IPS-NIHi7 (cell line): ENCODE results near the gene HDHD2.
A peak's percentile ranks its signal among the peaks of the same experiment; 100 is the strongest.
"Not testable (repeated sequence)": the region's sequence is repeated elsewhere in the genome, so short reads cannot be mapped to it uniquely, and the experiment has no call there.

Source experiments
- DNase-seq: peaks from one replicate; pipeline ENCODE4 v3.0.0; 2012; ENCODE audit warnings: mixed read lengths; ENCODE audit errors: extremely low spot score

HDHD2 gene, protein sequence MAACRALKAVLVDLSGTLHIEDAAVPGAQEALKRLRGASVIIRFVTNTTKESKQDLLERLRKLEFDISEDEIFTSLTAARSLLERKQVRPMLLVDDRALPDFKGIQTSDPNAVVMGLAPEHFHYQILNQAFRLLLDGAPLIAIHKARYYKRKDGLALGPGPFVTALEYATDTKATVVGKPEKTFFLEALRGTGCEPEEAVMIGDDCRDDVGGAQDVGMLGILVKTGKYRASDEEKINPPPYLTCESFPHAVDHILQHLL

DNA sequence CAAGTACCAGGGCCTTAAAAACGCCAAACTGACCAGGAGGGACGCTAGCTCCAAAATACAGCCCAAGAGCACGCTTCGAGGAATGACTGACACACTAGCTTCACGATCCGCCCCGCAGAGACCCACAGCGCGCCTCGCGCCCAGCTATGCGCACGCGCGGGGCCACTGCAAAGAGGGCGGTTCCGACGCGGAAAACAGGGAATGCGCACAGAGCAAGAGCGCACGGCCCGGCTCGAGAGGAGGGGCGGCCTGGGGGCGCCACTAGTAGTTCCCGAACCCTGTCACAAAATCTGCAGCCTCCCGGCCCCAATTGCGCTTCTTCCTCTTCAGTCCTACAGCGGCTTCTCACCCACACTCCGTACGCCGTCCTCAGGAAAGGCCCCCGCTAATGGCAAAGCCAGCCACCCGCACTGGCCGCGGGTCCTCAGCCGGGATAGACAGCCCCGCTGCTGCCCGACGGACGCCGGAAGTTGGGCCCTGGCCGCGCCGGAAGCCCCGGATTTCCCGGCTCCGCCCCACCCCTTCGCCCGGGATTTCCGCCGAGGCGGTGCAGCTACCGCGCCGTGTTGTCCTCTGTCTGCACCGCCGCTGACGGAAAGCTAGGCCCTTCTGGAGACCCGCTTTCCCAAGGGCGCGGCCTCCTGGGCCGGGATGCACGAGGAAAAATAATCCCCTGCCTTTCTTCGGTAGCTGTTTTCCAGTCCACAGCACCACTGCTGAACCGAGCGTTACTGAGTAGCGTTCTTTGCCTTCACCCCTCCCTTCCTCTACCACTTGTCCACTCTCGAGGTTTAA lies at the start of gene HDHD2:
Gene HDHD2 (minus strand): TSS at position 472 of the 795 bp plus-strand sequence. CDS start 14,061 bp downstream, outside the sequence.
- peak; percentile 89 for DNase-seq

DNA sequence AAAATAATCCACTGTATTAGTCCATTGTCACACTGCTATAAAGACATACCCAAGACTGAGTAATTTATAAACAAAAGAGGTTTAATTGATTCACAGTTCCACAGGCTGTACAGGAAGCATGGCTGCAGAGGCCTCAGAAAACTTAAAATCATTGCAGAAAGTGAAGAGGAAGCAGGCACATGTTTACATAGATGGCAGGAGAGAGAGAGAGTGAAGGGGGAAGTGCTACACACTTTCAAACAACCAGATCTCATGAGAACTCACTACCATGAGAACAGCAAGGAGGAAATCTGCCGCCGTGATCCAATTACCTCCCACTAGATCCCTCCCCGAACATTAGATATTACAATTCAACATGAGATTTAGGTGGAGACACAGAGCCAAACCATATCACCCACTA lies 45.7 kb upstream of the HDHD2 start:
- DNase-seq, result not testable (repeated sequence)

DNA sequence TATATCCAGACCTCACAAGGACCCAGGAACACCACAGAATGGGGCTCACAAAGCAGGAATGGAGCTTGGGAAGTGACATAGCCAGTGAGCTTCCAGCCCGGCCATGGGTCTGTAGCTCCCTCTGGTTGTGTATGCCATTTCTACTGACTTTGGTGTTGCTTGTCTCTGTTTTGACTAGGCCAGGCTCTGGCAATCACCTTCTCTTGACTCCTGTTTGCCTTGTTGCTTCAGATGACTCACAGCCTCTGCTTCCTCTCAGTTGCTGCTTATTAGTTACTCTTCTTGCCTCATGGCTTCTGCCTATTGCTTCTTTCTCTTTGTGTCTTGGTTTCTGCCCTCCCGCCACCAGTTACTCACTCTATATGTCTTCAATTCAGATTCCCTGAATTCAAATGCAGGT lies 41.7 kb upstream of the HDHD2 start:
- peak; percentile 16 for DNase-seq

DNA sequence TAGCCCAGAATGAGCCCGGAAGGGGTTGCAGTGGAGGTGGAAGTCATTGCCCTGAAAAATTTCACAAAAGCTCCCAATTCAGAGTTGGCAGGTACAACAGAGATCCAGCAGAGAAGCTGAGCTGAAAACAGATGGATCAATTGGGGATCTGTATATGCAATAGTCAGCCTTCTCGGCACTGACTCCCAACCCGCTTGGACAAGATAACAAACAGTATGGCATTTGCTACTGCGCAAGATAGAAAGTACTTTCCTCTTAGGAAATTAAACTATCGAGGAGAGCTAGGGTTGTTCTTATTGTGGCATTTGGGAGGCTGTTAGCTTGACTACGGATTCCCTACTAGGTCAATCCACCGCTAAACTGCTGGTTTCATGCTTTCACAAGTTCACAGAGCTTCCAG lies 37.4 kb upstream of the HDHD2 start:
- DNase-seq, result no peak

DNA sequence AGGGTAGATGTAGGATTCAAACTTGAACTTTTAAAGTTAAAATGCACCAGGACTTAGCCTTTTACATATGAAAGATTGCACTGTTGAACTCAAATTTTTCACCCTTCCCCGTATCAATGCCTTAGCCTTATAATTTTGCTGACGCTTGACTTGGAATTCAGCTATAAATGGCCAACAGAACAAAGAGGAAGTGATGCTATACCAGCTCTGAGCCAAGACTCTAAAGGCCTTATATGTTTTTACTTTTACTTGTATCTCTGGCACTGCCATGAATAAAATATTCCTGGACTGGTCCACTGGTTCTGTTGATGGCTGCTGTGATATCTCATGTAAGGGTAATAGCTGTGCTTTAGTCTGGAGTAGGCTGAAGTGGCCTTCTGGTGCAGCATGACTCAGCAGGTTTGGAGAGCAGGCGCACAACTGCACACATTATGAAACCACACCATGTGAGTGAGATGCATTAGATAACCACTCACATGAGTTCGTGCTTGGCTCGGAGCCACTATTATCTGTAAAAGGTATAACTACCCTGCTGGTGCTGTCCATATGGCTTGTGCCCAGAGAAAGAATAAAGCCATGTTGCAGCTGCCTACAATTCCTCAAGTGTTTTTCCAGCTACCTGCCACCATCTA lies 34.2 kb upstream of the HDHD2 start:
- DNase-seq, result no peak

DNA sequence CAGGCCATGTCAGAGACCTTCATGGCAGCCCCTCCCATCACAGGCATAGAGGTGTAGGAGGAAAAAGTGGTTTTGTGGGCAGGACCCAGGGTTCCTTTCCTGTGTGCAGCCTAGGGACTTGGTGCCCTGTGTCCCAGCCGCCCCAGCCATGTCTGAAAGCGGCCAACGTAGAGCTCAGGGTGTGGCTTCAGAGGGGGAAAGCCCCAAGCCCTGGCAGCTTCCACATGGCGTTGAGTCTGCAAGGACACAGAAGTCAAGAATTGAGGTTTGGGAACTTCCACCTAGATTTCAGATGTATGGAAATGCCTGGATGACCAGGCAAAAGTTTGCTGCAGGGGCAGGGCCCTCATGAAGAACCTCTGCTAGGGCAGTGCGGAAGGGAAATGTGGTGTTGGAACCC lies 31.9 kb upstream of the HDHD2 start:
- DNase-seq, result not testable (repeated sequence)

DNA sequence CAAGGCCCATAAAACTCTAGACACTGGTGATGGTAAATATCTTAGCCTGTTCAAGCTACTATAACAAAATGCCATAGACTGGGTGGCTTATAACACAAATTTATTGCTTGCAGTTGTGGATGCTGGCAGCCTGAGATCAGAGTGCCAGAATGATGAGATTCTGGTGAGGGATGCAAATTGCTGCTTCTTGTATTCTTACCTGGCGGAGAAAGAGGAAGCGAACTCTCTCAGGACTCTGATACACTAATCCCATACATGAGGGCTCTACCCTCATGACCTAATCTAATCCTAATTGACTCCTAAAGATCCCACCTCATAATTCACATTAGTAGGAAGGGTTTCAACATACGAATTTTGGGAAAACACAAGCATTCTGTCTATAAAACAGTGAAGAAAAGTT lies 30.5 kb upstream of the HDHD2 start:
- DNase-seq, result no peak

DNA sequence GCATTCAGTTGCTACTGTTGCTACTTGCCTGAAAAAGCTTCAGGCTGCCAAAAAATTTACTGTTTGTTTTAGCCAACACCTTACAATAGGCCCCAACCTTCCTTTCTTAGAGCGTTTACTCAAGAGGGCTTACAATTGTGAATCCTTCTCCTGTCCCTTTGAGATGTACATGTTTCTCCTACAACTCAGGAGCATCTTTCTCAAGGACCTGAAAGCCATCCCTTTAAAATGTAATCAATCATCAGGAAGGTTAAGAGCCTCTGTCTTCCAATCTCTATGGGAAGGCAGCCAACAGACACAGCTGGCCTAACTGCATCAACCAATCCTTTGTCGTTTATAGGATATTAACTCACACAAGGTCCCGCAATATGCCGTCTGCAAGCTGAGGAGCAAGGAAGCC lies 29.2 kb upstream of the HDHD2 start:
- no peak for DNase-seq

DNA sequence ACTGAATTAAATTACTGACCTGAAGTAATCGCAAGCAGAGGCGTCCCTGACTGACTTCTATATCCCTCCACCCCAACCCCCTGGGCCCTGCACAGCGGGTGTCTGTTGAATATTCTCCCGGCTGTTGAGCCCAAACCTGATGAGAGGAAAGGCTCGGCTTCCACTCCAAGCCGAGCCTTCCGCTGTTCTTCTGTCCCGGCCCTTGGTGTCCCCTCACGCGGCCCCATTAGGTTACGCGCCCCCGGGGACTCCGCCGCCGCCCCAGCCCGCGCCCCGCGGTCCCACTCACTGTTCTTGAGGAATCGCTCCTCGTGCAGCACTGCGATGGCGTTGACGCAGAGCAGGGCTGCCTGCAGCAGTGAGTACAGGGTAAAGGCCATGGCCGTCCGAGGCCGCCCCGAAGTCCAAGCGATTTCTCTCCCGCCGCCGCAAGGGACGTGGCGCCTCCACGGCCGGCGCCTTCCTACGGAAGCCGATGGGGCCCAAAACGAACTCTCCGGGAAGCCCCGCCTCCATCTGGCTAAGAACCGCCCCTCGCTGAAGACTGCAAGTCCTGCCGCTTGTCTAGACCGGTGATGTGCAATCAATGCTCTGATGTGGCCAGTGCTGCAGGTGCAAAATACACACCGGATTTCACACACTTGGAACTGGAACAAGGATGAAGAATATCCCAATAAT lies 25.7 kb upstream of the HDHD2 start, which contains the start of gene IER3IP1:
Gene IER3IP1 (minus strand): TSS at position 467 of the 678 bp plus-strand sequence. CDS start 87 bp downstream, at position 380.
- DNase-seq, result peak; percentile 93

DNA sequence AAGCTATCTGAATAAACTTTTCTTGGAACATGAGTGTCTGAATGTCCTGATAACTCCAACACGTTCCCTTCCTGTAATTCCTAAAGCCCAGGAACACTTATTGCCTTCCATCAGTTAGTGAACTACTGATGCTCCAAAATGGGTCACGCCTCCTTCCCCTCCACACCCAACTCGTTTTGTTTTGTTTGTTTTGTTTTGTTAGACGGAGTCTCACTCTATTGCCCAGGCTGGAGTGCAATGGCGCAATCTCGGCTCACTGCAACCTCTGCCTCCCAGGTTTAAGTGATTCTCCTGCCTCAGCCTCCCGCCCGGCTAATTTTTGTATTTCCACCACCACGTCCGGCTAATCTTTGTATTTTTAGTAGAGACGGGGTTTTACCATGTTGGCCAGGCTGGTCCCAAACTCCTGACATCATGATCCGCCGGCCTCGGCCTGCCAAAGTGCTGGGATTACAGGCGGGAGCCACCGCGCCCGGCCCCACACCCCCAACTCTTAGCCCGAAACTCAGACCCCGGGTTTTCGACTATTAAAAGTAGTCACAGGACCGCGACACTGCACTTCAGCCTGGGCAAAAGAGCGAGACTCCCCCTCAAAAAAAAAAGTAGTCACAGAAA lies 25.1 kb upstream of the HDHD2 start:
- DNase-seq, result no peak

DNA sequence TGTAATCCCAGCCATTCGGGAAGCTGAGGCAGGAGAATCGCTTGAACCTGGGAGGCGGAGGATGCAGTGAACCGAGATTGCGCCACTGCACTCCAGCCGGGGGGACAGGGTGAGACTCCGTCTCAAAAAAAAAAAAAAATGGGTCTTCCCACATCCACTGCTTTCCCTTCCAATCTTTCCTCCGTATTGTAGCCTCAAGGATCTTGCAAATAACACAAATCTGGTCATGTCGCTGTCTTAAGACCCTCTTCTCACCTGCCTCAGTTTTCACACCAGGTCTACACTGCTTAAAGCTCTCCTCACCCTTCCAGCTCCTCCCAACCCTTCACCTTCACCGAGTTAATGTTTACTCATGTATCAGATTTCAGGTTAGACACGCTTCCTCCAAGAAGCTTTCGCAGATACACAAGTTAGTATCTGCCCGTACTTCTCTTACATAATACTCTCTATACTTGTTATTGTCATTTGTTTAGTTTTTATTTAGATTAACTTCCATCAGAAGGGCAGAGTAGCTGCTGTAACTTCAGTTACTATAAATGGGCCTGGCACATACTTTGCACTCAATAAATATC lies 24.3 kb upstream of the HDHD2 start:
- peak; percentile 26 for DNase-seq

DNA sequence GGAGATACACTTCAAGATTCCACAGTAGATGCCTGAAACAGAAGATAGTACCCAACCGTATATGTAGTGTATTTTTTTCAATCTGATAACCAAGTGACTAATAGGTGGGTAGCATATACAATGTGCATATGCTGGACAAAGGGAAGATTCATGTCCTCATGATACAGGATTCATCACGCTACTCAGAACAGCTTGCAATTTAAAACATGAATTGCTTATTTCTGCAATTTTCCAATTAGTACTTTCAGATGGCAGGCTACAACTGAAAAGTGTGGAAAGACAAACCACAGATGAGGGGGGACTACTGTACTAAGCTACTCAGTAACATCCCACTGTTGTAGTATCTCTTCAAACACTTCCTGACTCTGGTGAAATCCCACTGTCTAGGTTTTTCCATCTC lies 22.2 kb upstream of the HDHD2 start:
- DNase-seq, result no peak

DNA sequence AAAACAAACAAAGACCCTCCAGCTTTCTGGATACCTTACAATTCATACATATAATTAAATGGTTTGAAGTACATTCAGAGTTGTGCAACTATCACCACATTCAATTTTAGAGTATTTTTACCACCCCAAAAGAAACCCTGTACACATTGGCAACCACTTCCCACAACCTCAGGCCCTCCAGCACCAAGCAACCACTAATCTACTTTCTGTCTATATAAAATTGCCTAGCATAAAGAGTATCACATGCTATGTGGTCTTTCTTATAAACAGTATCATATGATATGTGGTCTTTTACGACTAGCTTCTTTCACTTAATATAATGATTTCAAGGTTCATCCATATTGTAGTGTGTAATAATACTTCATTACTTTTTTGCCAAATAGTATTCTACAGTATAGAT lies 18.6 kb upstream of the HDHD2 start:
- no peak for DNase-seq

DNA sequence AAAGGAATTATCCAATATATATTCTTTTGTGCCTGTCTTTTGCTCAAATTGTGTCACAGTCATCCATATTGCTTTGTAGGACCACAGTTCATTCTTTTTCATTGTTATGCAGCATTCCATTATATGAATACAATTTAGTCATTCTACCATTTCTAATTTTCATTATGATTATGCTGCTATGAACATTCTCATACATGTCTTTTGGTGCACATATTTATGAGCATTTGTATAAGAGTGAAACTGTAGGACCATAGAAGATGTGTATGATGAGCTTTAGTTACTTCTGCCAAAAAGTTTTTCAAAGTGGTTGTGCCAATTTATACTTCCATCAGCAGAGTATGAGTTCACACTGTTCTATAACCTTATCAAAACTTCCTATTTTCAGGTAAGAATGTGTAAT lies 18.2 kb upstream of the HDHD2 start:
- no peak for DNase-seq

DNA sequence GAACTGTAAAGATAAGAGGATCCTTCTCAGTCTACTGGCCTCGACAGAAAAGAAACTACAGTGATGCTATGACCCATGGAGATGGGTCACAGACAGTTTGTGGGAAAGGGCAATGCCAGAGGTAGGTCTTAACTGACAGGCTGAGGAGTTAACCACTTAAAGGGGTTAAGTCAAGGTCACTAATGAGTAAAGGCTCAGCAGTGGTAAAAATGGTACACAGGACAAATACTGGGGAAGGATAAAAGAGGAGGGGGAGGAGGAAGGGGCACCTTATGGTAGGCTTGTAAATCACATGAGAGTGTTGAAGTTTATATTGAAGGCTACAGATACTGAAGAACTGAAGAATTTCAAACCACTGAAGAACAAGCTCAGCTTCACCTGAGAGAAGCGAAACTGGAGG lies 16.0 kb upstream of the HDHD2 start:
- DNase-seq, result no peak

DNA sequence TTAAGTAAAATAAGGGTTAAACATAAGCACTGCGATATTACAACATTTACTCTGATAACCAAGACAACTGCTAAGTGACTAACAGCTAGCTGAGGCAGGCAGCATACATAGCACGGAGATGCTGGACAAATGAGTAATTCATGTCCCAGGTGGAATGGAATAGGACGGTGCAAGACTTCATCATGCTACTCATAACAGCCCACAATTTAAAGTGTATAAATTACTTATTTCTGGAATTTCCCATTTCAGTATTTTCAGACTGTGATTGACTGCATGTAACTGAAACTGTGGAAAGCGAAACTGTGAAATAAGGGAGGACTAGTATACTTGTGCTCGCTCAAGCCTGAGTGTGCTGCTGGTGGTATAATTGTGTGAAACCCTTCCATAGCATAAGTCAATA lies 12.9 kb upstream of the HDHD2 start:
- no peak for DNase-seq

DNA sequence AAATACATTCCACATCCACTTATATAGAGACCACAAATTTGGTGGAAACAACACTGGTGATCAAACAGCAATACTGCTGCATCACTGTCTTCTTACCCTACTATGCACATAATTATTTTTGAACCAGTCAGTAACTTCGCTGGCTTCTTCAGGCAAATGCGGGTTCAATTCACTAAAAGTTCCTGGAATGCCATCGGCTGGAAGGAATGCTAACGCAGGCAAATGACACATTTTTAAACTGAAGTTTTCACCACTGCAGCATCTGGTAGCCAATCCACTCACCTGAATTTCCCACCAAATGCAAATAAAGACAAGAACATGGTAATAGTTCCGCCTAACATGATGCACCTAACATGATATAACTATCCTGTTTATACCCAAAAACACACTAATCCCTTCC lies 10.0 kb upstream of the HDHD2 start:
- DNase-seq, result no peak

DNA sequence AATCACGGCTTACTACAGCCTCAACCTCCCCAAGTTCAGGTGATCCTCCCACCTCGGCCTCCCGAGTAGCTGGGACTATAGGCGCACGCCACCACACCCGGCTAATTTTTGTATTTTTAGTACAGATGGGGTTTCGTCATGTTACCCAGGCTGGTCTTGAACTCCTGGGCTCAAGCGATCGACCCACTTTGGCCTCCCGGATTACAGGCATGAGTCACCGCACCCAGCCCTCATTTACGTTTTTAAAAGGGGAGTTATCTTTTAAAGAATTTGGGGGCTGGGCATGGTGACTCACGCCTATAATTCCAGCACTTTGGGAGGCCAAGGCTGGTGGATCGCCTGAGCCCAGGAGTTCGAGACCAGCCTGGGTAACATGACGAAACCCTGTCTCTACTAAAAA lies 8.1 kb upstream of the HDHD2 start:
- DNase-seq, result not testable (repeated sequence)

DNA sequence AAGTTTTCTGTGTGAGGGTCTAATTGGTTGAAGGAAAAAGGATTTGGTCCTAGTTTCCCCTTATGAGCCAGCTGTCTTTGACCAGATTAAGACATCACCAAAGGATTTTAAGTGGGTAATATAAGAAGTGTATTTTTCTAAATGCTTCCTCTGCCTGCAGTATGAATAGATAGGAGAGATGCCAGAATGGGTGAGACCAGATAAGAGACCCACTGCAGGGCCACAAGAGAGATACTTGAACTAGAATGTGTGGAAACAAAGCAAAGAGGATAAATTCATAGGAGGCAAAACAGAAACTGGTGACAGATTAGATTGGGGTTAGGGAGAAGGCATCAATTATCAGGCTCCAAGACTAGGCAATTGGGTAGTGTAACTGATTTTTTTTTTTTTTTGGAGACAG lies 1.1 kb upstream of the HDHD2 start:
- DNase-seq, result no peak

DNA sequence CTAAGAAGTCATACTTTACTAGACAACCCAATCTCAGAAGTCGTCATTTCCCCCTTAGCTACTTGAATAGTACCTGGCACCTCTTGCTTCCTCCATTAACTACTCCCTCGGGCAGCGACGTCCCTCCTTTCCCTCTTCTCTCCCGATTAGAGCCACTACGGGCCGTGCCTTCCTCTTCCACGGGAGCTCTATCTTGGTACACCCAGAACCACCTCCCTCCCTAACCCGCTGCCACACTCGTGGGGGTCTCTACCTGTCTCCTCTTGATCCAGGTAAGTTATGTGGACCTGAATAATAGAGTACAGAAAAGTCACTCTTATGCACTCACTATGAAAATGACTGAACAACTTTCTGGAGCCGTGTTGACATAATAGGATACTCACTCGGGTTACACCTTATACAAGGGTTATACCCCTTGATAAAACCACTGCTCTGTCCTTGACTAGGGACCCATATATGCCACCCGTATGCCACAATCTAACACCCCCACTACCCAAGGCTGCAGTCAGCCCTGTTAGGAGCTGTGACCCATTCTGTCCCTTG lies 595 bp upstream of the HDHD2 start:
- no peak for DNase-seq

DNA sequence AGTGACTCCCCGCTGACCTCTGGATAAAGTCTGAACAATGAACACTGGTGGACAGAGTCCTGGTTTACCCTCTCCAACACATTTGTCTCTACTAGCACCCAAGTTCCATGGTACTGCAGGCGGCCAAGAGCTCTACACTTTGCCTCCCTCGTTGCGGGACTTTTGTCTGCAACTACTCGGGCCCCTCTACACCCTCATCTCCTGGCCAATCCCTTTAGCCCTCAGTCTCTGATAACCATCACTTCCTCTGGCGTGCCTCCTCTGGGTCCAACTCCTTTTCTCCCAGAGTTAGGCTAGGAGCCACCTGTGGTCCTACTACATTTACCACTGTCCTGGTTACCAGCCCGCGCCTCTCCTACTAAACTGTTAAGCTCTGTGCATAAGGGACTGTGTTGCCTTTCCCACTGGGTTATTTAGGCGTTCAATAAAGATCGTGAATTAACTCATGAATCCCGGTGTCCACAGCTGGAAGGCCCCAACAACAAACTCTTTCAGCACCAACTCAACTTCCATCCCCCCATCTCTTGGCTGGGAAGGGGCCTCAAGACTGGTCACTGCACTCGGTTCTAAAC lies 757 bp downstream of the HDHD2 start:
- DNase-seq, result peak; percentile 28
